Measurements from ENCODE around the gene FBLN1.

- TF ChIP-seq, protein P1, sequence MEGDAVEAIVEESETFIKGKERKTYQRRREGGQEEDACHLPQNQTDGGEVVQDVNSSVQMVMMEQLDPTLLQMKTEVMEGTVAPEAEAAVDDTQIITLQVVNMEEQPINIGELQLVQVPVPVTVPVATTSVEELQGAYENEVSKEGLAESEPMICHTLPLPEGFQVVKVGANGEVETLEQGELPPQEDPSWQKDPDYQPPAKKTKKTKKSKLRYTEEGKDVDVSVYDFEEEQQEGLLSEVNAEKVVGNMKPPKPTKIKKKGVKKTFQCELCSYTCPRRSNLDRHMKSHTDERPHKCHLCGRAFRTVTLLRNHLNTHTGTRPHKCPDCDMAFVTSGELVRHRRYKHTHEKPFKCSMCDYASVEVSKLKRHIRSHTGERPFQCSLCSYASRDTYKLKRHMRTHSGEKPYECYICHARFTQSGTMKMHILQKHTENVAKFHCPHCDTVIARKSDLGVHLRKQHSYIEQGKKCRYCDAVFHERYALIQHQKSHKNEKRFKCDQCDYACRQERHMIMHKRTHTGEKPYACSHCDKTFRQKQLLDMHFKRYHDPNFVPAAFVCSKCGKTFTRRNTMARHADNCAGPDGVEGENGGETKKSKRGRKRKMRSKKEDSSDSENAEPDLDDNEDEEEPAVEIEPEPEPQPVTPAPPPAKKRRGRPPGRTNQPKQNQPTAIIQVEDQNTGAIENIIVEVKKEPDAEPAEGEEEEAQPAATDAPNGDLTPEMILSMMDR (conservative IDR thresholded peaks at IDR 0.05) = no peak
- no peak for TF ChIP-seq EZH2 (IDR thresholded peaks at IDR 0.05; ENCODE audit: low read depth)
Measured at GRCh38 chr22:45576273-45576625, 73.6 kb downstream of the FBLN1 start.

Measured in PC-9 (cell line).